ENCODE data around the gene ANKRD35. TPM values are rescaled to one million over a fixed set of nuclear protein-coding genes. Genes with fewer than 3 reads are reported as not detected.

ANKRD35 gene
- total RNA-seq, 2 donors from 2014 or later: 1.8 to 2.4 TPM

DNA sequence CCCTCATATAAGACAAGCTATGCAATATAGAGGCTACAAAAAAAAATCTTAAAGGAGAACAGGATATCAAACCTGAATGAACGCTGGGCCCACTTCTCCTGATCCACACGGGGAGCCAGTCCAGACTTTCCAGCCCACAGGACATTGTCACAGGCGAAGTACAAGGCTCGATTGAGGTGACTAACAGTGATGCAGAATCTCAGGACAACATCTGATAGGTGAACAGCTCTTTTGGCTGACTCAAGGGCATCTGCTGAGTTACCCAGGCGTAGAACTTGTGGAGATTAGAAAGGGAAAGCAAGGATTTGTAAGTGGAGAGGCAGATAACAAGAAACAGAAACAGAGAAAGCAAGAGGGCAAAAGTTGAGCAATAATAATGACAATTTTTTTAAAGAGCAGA, 31.1 kb upstream of the ANKRD35 start:
- Histone ChIP-seq H3K9me3 (no peaks in the 10 kb centered on the region), H3K36me3 (peaks cover 28% of the 10 kb centered on the region), H3K27ac (no peak overlapping the region), H3K4me3 (no peak overlapping the region), H3K4me1 (peaks cover 0 to 29% of the 10 kb centered on the region in 2 donors), H3K27me3 (no peaks in the 10 kb centered on the region)
- TF ChIP-seq CTCF (IDR thresholded peaks at IDR 0.05): no peak
- no peak for DNase-seq (ENCODE audit: low spot score)

GRCh38 chr1:145912128-145912641, 26.5 kb upstream of the ANKRD35 start:
- Histone ChIP-seq H3K9me3 (no peaks in the 10 kb centered on the region), H3K4me1 (peaks cover 0 to 27% of the 10 kb centered on the region in 2 donors), H3K27me3 (no peaks in the 10 kb centered on the region), H3K27ac (no peak overlapping the region), H3K4me3 (no peak overlapping the region), H3K36me3 (peaks cover 41% of the 10 kb centered on the region)
- no peak for DNase-seq (ENCODE audit: low spot score)
- no peak for TF ChIP-seq CTCF (IDR thresholded peaks at IDR 0.05)

DNA sequence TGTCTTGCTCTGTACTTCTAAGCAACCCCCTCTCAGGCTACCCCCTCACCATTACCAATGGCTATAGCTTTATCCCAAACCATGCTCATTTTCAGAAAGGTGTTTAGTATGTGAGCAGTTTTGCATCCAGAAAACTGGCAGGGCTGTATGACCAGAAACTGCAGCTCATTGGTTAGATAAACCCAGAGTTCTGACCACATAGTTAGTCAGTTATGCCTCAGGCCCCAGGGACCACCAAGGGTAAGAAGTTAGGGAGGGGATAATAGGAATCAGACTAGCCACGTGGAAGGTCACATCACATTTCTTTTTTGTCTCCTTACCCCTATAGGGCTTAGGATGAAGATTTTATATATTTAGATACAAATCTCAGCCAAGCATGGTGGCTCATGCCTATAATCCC, 23.0 kb upstream of the ANKRD35 start:
- Histone ChIP-seq H3K4me1 (peaks cover 0 to 18% of the 10 kb centered on the region in 2 donors), H3K27ac (peak overlapping the region; percentile 2 to 33), H3K9me3 (no peaks in the 10 kb centered on the region), H3K27me3 (no peaks in the 10 kb centered on the region), H3K4me3 (no peak overlapping the region), H3K36me3 (peaks cover 24% of the 10 kb centered on the region)
- no peak for TF ChIP-seq CTCF (IDR thresholded peaks at IDR 0.05)
- DNase-seq (ENCODE audit: low spot score): no peak

DNA sequence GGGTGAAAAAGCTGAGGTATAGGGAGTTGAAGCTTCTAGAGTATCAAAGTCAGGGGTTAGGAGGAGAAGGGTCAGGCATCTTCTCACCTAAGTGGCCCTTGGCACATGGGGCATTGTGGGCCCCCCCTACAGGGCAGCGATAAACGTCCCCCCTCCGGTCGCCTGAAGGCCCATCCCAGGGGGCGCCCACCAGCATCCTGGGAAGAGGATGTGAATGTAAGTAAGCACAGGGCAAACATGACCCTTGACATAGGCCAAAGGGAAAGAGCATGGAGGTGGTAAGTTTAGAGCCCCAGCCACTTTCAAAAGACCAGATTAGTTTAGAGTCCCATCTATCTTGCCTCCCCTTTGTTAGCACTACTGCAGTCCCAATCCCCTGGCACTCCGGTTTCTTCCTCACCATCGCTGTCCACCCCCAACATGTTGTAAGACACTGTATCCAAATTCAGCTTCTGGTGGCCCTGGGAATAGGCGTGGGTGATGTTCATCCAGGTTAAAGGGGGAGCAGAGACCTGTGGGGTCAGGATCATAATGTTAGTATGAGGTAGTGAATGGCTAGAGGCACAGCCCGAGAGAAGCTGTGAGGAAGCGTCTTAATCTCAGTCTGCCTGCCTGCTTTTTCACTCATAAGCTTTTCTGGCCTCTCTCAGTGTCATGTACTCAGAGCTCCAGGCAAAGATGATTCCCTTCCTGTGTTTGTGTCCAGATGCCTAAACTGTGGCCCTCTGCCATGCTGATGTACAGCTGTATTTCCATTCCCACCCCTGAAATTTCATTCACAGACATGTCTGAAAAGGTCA, 21.5 kb upstream of the ANKRD35 start:
- no peaks in the 10 kb centered on the region for H3K9me3 ChIP-seq
- no peaks in the 10 kb centered on the region for H3K27me3 ChIP-seq

DNA sequence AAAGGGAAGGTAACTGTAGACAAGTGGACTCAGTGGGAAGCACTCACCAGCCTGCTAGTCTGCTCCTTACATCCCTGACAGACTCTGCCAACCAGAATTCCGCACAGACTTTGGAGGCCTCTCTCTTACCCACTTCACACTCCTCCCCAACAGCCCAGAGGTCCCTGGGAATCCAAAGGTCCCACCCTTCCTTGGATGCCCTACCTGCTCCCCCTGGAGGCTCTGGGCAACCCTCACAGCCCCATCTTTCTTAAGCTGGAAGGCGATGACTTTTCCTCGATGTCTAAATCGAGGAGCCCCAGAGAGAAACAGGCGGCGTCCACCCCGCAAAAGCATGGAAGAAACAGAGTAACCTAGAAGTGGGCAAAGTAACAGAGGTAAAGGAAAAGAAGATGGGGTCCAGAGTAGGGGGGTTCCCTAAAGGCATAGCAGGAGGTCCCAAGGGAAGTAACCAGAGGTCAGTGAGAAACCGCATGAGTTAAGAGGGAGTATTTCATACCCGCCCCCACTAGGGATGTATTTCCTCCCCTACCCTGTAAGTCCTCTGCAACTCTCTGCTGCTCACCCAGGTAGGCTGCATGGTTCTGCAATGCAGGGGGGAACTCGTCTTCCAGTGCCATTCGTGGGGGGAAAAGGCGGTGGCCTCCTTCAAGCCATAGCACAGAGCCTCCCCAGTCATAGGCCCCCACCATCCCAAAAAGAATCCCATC, 15.8 kb upstream of the ANKRD35 start:
- Histone ChIP-seq H3K27ac (no peak overlapping the region), H3K27me3 (no peaks in the 10 kb centered on the region), H3K4me1 (no peaks in the 10 kb centered on the region), H3K4me3 (no peak overlapping the region), H3K9me3 (no peaks in the 10 kb centered on the region), H3K36me3 (no peaks in the 10 kb centered on the region)
- no peak for TF ChIP-seq CTCF (IDR thresholded peaks at IDR 0.05)
- DNase-seq (ENCODE audit: low spot score): no peak

More for the DNA sequence above, 21.5 kb upstream of the ANKRD35 start:
- no peak for TF ChIP-seq CTCF (IDR thresholded peaks at IDR 0.05)
- H3K4me1 ChIP-seq: peaks cover 0 to 18% of the 10 kb centered on the region in 2 donors
- no peak for DNase-seq (ENCODE audit: low spot score)
- peaks cover 17% of the 10 kb centered on the region for H3K36me3 ChIP-seq
- H3K27ac ChIP-seq: peak overlapping the region in 1 of 2 donors; percentile 33
- no peak overlapping the region for H3K4me3 ChIP-seq
